HCT116 (cell line): Measurements from ENCODE around the gene C14orf132. TPM values are rescaled to one million over a fixed set of nuclear protein-coding genes. Genes with fewer than 3 reads are reported as not detected.
"Not testable (repeated sequence)": the region's sequence is repeated elsewhere in the genome, so short reads cannot be mapped to it uniquely, and the experiment has no call there.

ENCODE experiments used
- ATAC-seq: fragments of 200-7000 bp; cut with Tn5 transposase; 2 replicates; pipeline ENCODE4 v1.9.1; 2020; ENCODE audit warnings: mild to moderate bottlenecking, moderate library complexity
- BruUV-seq: library from RNA; stranded (reverse); fragments of 400-500 nt; replicated peaks from 2 replicates; lab custom pipeline; 2021; lab: Mats Ljungman, UMichigan
- CTCF ChIA-PET: fragments of 300-600 bp; sonication (Branson Sonifier 250); formaldehyde crosslinking; loops from one replicate; lab custom pipeline; 2021; ENCODE audit warnings: antibody characterized with exemption; lab: Charles Lee
- POLR2A ChIA-PET: fragments of 300-600, 350-600 bp; sonication (Branson Sonifier 250); formaldehyde crosslinking; loops from one replicate; lab custom pipeline; 2021; ENCODE audit warnings: antibody characterized with exemption; lab: Charles Lee
- RAD21 ChIA-PET, 2 experiments: fragments of 300-600 bp; sonication (Branson Sonifier 250); formaldehyde crosslinking; loops; one replicate each; lab custom pipeline; 2023; ENCODE audit warnings: low total read pairs in 2 of 2; ENCODE audit not compliant: uncharacterized antibody in 2 of 2, unreplicated experiment in 2 of 2, low non-redundant PET in 1 of 2; lab: Charles Lee
- DNase-seq: peaks from one replicate; pipeline ENCODE4 v3.0.0-alpha.2; 2010; ENCODE audit warnings: low read depth, low spot score
- H2AFZ ChIP-seq: fragments of 200-600 bp; shearing (Covaris generic), sonication (generic); 2 replicates; pipeline ENCODE4 v1.6.1; 2017; ENCODE audit warnings: low read depth, mixed run types, mixed read lengths, antibody characterized with exemption, low read length; ENCODE audit not compliant: poor library complexity, severe bottlenecking
- H3K27ac ChIP-seq: 2 replicates; pipeline ENCODE4 v1.5.1; 2012; ENCODE audit warnings: low read depth, low read length
- H3K27me3 ChIP-seq: fragments of 200-600 bp; sonication (generic); 2 replicates; pipeline ENCODE4 v1.6.1; 2016; ENCODE audit warnings: mixed run types, low read length, mixed read lengths; ENCODE audit not compliant: insufficient read depth
- H3K36me3 ChIP-seq, 2 experiments: fragments of 200-500 bp in 1 of 2; fragments of 200-600 bp in 1 of 2; sonication (Bioruptor generic) in 1 of 2; sonication (generic) in 1 of 2; 2 replicates each; pipeline versions ENCODE4 v1.5.1 to v1.6.1; 2014 to 2016; ENCODE audit warnings: low read length in 2 of 2, inconsistent platforms in 1 of 2, mixed read lengths in 1 of 2, mixed run types in 1 of 2; ENCODE audit not compliant: insufficient read depth in 2 of 2, control insufficient read depth in 1 of 2
- H3K4me1 ChIP-seq, 2 experiments: fragments of 200-600 bp in 1 of 2; sonication (generic) in 1 of 2; 2 replicates each; pipeline versions ENCODE4 v1.5.1 to v1.6.1; 2012 to 2017; ENCODE audit warnings: low read length in 2 of 2, inconsistent platforms in 1 of 2, mild to moderate bottlenecking in 1 of 2, mixed read lengths in 1 of 2, mixed run types in 1 of 2, moderate library complexity in 1 of 2; ENCODE audit not compliant: insufficient read depth in 2 of 2, control insufficient read depth in 1 of 2
- H3K4me2 ChIP-seq: fragments of 200-600 bp; sonication (generic); 2 replicates; pipeline ENCODE4 v1.6.1; 2017; ENCODE audit warnings: mixed run types, low read length, mixed read lengths
- H3K4me3 ChIP-seq, 2 experiments: fragments of 200-600 bp in 1 of 2; sonication (generic) in 1 of 2; replicated peaks in 1 of 2; 2 replicates each; pipeline ENCODE4 v1.5.1; 2011 to 2016; ENCODE audit warnings: low read length in 2 of 2, control low read depth in 1 of 2, low read depth in 1 of 2, mild to moderate bottlenecking in 1 of 2, mixed read lengths in 1 of 2, mixed run types in 1 of 2
- H3K79me2 ChIP-seq: fragments of 200-600 bp; sonication (generic); 2 replicates; pipeline ENCODE4 v1.6.1; 2017; ENCODE audit warnings: mild to moderate bottlenecking, mixed run types, low read length, moderate library complexity, mixed read lengths; ENCODE audit not compliant: insufficient read depth
- H3K9ac ChIP-seq: fragments of 200-600 bp; sonication (generic); 2 replicates; pipeline ENCODE4 v1.6.1; 2016; ENCODE audit warnings: low read length, mixed read lengths
- H3K9me2 ChIP-seq: fragments of 200-600 bp; sonication (generic), shearing (Covaris generic); 2 replicates; pipeline ENCODE4 v1.6.1; 2017; ENCODE audit warnings: mixed run types, mild to moderate bottlenecking, moderate library complexity; ENCODE audit not compliant: insufficient read depth
- H3K9me3 ChIP-seq, 2 experiments: fragments of 200-500 bp in 1 of 2; fragments of 200-600 bp in 1 of 2; sonication (Bioruptor generic) in 1 of 2; sonication (generic) in 1 of 2; 2 replicates each; pipeline ENCODE4 v1.6.1; 2014 to 2017; ENCODE audit warnings: low read length in 2 of 2, mixed read lengths in 2 of 2, inconsistent platforms in 1 of 2, low read depth in 1 of 2, mild to moderate bottlenecking in 1 of 2, mixed run types in 1 of 2, moderate library complexity in 1 of 2; ENCODE audit not compliant: control insufficient read depth in 1 of 2, insufficient read depth in 1 of 2
- H4K20me1 ChIP-seq: fragments of 200-600 bp; sonication (generic), shearing (Covaris generic); 2 replicates; pipeline ENCODE4 v1.6.1; 2017; ENCODE audit warnings: mixed run types, mild to moderate bottlenecking, moderate library complexity; ENCODE audit not compliant: insufficient read depth
- TCF7L2 ChIP-seq: IDR thresholded peaks from 2 replicates; pipeline ENCODE4 v1.7.0; 2011; ENCODE audit warnings: borderline replicate concordance, inconsistent platforms; ENCODE audit not compliant: insufficient read depth, insufficient read length; ENCODE audit errors: extremely low read depth
- intact Hi-C: fragments of 100-400 bp; cut with micrococcal nuclease; formaldehyde crosslinking; loops from 2 replicates; pipeline ENCODE4 v1.10.0; 2022
- total RNA-seq: library from RNA; stranded (reverse); gene quantifications from one replicate; pipeline ENCODE4 v1.2.1, GENCODE V29; 2021; ENCODE audit not compliant: unreplicated experiment

C14orf132 gene
- total RNA-seq, 1 experiment from 2014 or later, result 3.4 TPM

DNA sequence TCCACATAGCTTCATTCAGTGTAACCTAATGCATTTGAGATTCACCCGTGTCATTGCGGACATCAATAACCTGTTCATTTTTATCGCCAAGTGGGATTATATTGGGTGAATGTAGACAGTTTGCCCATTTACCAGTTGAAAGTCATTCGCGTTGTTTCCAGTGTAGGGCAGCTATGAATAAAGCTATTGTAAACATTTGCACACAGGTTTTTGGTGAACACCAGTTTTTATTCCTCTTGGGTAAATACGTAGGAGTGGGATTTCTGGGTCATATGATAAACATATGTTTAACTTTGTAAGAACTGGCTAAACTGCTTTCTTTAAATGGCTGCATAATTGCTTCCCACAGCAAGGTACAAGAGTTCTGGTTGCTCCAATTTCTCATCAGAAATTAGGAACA, 33.6 kb downstream of the C14orf132 start:
- H3K27ac ChIP-seq, result no peak overlapping the region
- no peak overlapping the region for H3K4me3 ChIP-seq
- no peak for TF ChIP-seq TCF7L2
- TF ChIP-seq, all 23 proteins: peak for 0
- intact Hi-C loops, result no loop called here
- no TSS peak for BruUV-seq
- H3K4me2 ChIP-seq, result no peak overlapping the region
- ATAC-seq, result no peak
- no peaks in the 10 kb centered on the region for H3K36me3 ChIP-seq
- H3K4me1 ChIP-seq, result no peaks in the 10 kb centered on the region
- ChIA-PET POLR2A (no interaction called here), RAD21 (no interaction called here), CTCF (no interaction called here)
- no peaks in the 10 kb centered on the region for H3K9me2 ChIP-seq
- H3K9me3 ChIP-seq, result no peaks in the 10 kb centered on the region
- H3K9ac ChIP-seq, result no peak overlapping the region
- DNase-seq, result no peak
- H4K20me1 ChIP-seq, result no peaks in the 10 kb centered on the region
- no peak overlapping the region for H2AFZ ChIP-seq
- H3K79me2 ChIP-seq, result no peaks in the 10 kb centered on the region
- no peaks in the 10 kb centered on the region for H3K27me3 ChIP-seq

DNA sequence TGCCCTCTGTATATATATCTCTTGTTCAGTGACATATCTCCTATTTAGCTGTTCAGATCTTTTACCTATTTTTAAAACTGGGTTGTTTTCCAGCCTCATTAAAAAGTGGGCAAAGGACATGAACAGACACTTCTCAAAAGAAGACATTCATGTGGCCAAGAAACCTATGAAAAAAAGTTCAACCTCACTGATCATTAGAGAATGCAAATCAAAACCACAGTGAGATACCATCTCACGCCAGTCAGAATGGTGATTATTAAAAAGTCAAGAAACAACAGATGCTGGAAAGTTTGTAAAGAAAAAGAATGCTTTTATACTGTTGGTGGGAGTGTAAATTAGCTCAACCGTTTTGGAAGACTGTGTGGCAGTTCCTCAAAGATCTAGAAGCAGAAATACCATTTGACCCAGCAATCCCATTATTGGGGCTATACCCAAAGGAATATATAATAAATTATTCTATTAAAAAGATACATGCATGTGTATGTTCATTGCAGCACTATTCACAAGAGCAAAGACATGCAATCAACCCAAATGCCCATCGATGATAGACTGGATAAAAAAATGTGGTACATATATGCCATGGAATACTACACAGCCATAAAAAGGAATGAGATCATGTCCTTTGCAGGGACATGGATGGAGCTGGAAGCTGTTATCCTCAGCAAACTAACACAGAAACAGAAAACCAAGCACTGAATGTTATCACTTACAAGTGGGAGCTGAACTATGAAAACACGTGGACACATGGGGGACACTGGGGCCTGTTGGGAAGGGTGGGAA, 34.3 kb downstream of the C14orf132 start:
- H3K79me2 ChIP-seq, DNase-seq, H3K4me3 ChIP-seq, H3K9me2 ChIP-seq, H3K4me2 ChIP-seq, BruUV-seq, RAD21 ChIA-PET, H3K9ac ChIP-seq, H2AFZ ChIP-seq, ATAC-seq, H3K36me3 ChIP-seq, H3K27me3 ChIP-seq, H4K20me1 ChIP-seq, intact Hi-C loops, H3K4me1 ChIP-seq, H3K27ac ChIP-seq, POLR2A ChIA-PET, H3K9me3 ChIP-seq: not testable (repeated sequence)
- CTCF ChIA-PET, result interaction anchor here (1.2 to 1.4 kb wide), 2 partner anchors 25 to 27 kb away, joined by 3 read pairs; no protein-coding TSS in a partner anchor
